Spleen (tissue), 11 donors: ENCODE data around the gene ASMT. TPM values are rescaled to one million over a fixed set of nuclear protein-coding genes. Genes with fewer than 3 reads are reported as not detected.

Experiments
- DNase-seq: peaks from one replicate; pipeline ENCODE4 v3.0.0-alpha.2; 2020
- H3K27ac ChIP-seq, 8 donors: fragments of 200-600 bp; sonication (generic) in 7 of 8; 1 replicate in 4 of 8; 2 replicates in 4 of 8; pipeline versions ENCODE4 v1.5.0 to v1.8.0; 2016 to 2021; ENCODE audit warnings: inconsistent platforms in 4 of 8, mild to moderate bottlenecking in 4 of 8, moderate library complexity in 1 of 8
- H3K27me3 ChIP-seq, 7 donors: fragments of 200-600 bp; sonication (generic) in 6 of 7; replicated peaks in 1 of 7; 1 replicate in 4 of 7; 2 replicates in 3 of 7; pipeline versions ENCODE4 v1.5.0 to v1.8.0; 2016 to 2021; ENCODE audit warnings: inconsistent platforms in 3 of 7, mild to moderate bottlenecking in 1 of 7
- H3K36me3 ChIP-seq, 6 donors: fragments of 200-600 bp; sonication (generic) in 5 of 6; 1 replicate in 4 of 6; 2 replicates in 2 of 6; pipeline versions ENCODE4 v1.5.0 to v1.8.0; 2016 to 2021; ENCODE audit warnings: inconsistent platforms in 2 of 6
- H3K4me1 ChIP-seq, 6 donors: fragments of 200-600 bp; sonication (generic) in 5 of 6; 1 replicate in 3 of 6; 2 replicates in 3 of 6; pipeline versions ENCODE4 v1.5.0 to v1.8.0; 2016 to 2021; ENCODE audit warnings: inconsistent platforms in 3 of 6
- H3K4me3 ChIP-seq, 8 donors: fragments of 200-600 bp; sonication (generic) in 7 of 8; 1 replicate in 4 of 8; 2 replicates in 4 of 8; pipeline versions ENCODE4 v1.5.0 to v1.8.0; 2016 to 2021; ENCODE audit warnings: inconsistent platforms in 4 of 8, mild to moderate bottlenecking in 4 of 8, moderate library complexity in 2 of 8
- H3K9me3 ChIP-seq, 8 donors: fragments of 200-600 bp; sonication (generic) in 7 of 8; 1 replicate in 4 of 8; 2 replicates in 4 of 8; pipeline versions ENCODE4 v1.5.0 to v1.8.0; 2016 to 2021; ENCODE audit warnings: inconsistent platforms in 4 of 8
- CTCF ChIP-seq, 11 experiments: fragments of 200-600 bp in 7 of 11; fragments of 450-650 bp in 4 of 11; sonication (generic) in 4 of 11; IDR thresholded peaks in 8 of 11; conservative IDR thresholded peaks in 3 of 11; 1 replicate in 7 of 11; 2 replicates in 4 of 11; pipeline versions ENCODE4 v1.4.0 to v1.8.0; 2016 to 2021; ENCODE audit warnings: antibody characterized with exemption in 11 of 11, inconsistent platforms in 4 of 11, mild to moderate bottlenecking in 1 of 11
- POLR2A ChIP-seq, 3 donors: fragments of 450-650 bp; IDR thresholded peaks; one replicate each; pipeline ENCODE4 v1.5.1; 2017; ENCODE audit warnings: antibody characterized with exemption in 3 of 3, mild to moderate bottlenecking in 1 of 3
- POLR2AphosphoS5 ChIP-seq, 3 donors: sonication (generic); formaldehyde crosslinking; IDR thresholded peaks; one replicate each; pipeline ENCODE4 v1.5.1; 2017; ENCODE audit warnings: antibody characterized with exemption in 3 of 3
- WGBS, 5 donors: extraction: QIAGEN DNeasy Blood & Tissue Kit in 3 of 5; methylation state at CpG; one replicate each; pipeline versions ENCODE4 v1.1.5 to v1.1.7; 2013 to 2018; 5-methylcytosine and 5-hydroxymethylcytosine counted together
- intact Hi-C: fragments of 100-400 bp; cut with DNase I; formaldehyde crosslinking; loops from one replicate; pipeline ENCODE4 v1.15.0; 2023; ENCODE audit warnings: low total_unique reads
- polyA plus RNA-seq, 3 donors: library from polyadenylated mRNA; stranded (reverse); fragments of 200-250 nt; gene quantifications; one replicate each; pipeline ENCODE4 v1.2.1, GENCODE V29; 2013
- total RNA-seq, 7 donors: library from RNA; depleted of rRNA in 3 of 7; stranded (reverse); fragments of >200 nt in 3 of 7; fragmentation: NEBNext Ultra II Directional in 4 of 7; extraction: Animal tissue kit (Norgen Biotek cat#: 25700) in 4 of 7; gene quantifications; one replicate each; pipeline versions ENCODE4 v1.1.0 to v1.2.1, GENCODE V29; 2016 to 2021
- donor health status: healthy with polysubstance abuse.
- donor health status: DM: no; HTN: no; CAD: no; lungs with moderate emphysema.
- donor health status: DM: no; HTN: no; CAD: no.
- donor health status: Bipolar disorder and iron deficiency.
- donor health status: healthy.
- donor health status: DM: no; HTN: no; CAD: no.
- donor health status: DM: yes; HTN: yes; CAD: no.

Gene ASMT
- total and polyA plus RNA-seq, 10 donors, result 0.11 to 9.6 (median 0.59) TPM; not detected in 2

- no peaks in the 10 kb centered on the region for H3K9me3 ChIP-seq
- TF ChIP-seq POLR2A (IDR thresholded peaks at IDR 0.05) (no peak), CTCF (IDR thresholded peaks at IDR 0.05 in 8 of 11, conservative IDR thresholded peaks at IDR 0.05 in 3 of 11) (no peak), POLR2AphosphoS5 (IDR thresholded peaks at IDR 0.05) (no peak)
- WGBS, 5 donors, result 91 to 97% (median 95%) methylated on average over 8 of the region's 8 CpGs
- peaks cover 0 to 24% (median 8%) of the 10 kb centered on the region in 6 donors for H3K4me1 ChIP-seq
- DNase-seq, result no peak
- intact Hi-C loops, result no loop called here
- no peaks in the 10 kb centered on the region for H3K36me3 ChIP-seq
- H3K27me3 ChIP-seq, result no peaks in the 10 kb centered on the region
- no peak overlapping the region for H3K4me3 ChIP-seq
- H3K27ac ChIP-seq, result no peak overlapping the region
These were observed 30.4 kb upstream of the ASMT start for GRCh38 chrX:1584237-1585011.

- no peak for DNase-seq
- TF ChIP-seq POLR2AphosphoS5 (IDR thresholded peaks at IDR 0.05), result no peak
- TF ChIP-seq CTCF (IDR thresholded peaks at IDR 0.05 in 8 of 11, conservative IDR thresholded peaks at IDR 0.05 in 3 of 11), result no peak
- TF ChIP-seq POLR2A (IDR thresholded peaks at IDR 0.05), result no peak
- 29 to 50% (median 41%) methylated on average over 5 of the region's 5 CpGs for WGBS, 5 donors
- Histone ChIP-seq H3K4me3 (no peak overlapping the region), H3K4me1 (peaks cover 0 to 31% (median 14%) of the 10 kb centered on the region in 6 donors), H3K9me3 (no peaks in the 10 kb centered on the region), H3K27me3 (no peaks in the 10 kb centered on the region), H3K36me3 (no peaks in the 10 kb centered on the region), H3K27ac (peak overlapping the region in 4 of 8 donors; percentile 26 to 58 (median 44))
- intact Hi-C loops, result no loop called here
These were observed 27.7 kb upstream of the ASMT start for GRCh38 chrX:1587161-1587560.

- Histone ChIP-seq H3K9me3 (no peaks in the 10 kb centered on the region), H3K27me3 (no peaks in the 10 kb centered on the region), H3K4me3 (no peak overlapping the region), H3K36me3 (peaks cover 2 to 14% (median 12%) of the 10 kb centered on the region in 6 donors), H3K4me1 (peaks cover 14 to 48% (median 35%) of the 10 kb centered on the region in 6 donors), H3K27ac (peak overlapping the region in 3 of 8 donors; percentile 19 to 46 (median 32))
- no peak for DNase-seq
- 77 to 89% (median 87%) methylated on average over 11 to 12 of the region's 12 CpGs for WGBS, 5 donors
- intact Hi-C loops, result no loop called here
- no peak for TF ChIP-seq POLR2AphosphoS5 (IDR thresholded peaks at IDR 0.05)
- TF ChIP-seq CTCF (IDR thresholded peaks at IDR 0.05 in 8 of 11, conservative IDR thresholded peaks at IDR 0.05 in 3 of 11), result no peak
- no peak for TF ChIP-seq POLR2A (IDR thresholded peaks at IDR 0.05)
These were observed 25.3 kb upstream of the ASMT start for GRCh38 chrX:1589356-1590130.
